Measurements from ENCODE around the gene LIFR.

LIFR gene

DNA sequence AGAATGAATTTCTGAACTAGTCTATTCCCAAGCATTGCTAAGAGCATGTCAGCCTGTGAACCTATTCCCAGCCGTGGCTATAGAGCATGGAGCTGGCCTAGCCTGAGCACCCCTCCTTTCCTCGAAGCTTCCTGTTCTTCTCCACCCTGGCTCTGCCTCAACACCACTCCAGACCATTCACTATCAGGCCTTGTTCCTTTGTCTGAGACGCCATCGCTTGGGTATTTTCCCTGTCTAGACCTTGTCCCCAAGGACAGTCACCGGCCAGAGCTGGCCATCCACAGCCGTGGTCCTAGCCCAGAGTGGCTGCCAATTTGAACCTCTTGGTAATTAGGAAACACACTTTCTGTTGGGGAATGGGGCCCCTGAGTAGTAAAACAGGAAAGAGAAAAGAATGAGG is 105.8 kb downstream of the LIFR start:
- H4K20me1 ChIP-seq (ENCODE audit: insufficient read depth): no peaks in the 10 kb centered on the region
- no peak overlapping the region for H3K27ac ChIP-seq
- H3K4me1 ChIP-seq (ENCODE audit: low read depth, poor library complexity, severe bottlenecking): peaks cover 21% of the 10 kb centered on the region
- H3K79me2 ChIP-seq (ENCODE audit: insufficient read depth, low read depth): no peaks in the 10 kb centered on the region
- TF ChIP-seq, protein P1, sequence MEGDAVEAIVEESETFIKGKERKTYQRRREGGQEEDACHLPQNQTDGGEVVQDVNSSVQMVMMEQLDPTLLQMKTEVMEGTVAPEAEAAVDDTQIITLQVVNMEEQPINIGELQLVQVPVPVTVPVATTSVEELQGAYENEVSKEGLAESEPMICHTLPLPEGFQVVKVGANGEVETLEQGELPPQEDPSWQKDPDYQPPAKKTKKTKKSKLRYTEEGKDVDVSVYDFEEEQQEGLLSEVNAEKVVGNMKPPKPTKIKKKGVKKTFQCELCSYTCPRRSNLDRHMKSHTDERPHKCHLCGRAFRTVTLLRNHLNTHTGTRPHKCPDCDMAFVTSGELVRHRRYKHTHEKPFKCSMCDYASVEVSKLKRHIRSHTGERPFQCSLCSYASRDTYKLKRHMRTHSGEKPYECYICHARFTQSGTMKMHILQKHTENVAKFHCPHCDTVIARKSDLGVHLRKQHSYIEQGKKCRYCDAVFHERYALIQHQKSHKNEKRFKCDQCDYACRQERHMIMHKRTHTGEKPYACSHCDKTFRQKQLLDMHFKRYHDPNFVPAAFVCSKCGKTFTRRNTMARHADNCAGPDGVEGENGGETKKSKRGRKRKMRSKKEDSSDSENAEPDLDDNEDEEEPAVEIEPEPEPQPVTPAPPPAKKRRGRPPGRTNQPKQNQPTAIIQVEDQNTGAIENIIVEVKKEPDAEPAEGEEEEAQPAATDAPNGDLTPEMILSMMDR (conservative IDR thresholded peaks at IDR 0.05; ENCODE audit: low read depth, low read length): no peak
- H2AFZ ChIP-seq (ENCODE audit: low read depth): no peak overlapping the region
- no peak overlapping the region for H3K4me3 ChIP-seq (IDR thresholded peaks at IDR 0.05; ENCODE audit: insufficient read depth, low read depth, low read length)
- H3K27me3 ChIP-seq (ENCODE audit: insufficient read depth, low read depth): peaks cover 50% of the 10 kb centered on the region
- no peak overlapping the region for H3K4me2 ChIP-seq
- H3K36me3 ChIP-seq (ENCODE audit: insufficient read depth): no peaks in the 10 kb centered on the region
- H3K9ac ChIP-seq: no peak overlapping the region

DNA sequence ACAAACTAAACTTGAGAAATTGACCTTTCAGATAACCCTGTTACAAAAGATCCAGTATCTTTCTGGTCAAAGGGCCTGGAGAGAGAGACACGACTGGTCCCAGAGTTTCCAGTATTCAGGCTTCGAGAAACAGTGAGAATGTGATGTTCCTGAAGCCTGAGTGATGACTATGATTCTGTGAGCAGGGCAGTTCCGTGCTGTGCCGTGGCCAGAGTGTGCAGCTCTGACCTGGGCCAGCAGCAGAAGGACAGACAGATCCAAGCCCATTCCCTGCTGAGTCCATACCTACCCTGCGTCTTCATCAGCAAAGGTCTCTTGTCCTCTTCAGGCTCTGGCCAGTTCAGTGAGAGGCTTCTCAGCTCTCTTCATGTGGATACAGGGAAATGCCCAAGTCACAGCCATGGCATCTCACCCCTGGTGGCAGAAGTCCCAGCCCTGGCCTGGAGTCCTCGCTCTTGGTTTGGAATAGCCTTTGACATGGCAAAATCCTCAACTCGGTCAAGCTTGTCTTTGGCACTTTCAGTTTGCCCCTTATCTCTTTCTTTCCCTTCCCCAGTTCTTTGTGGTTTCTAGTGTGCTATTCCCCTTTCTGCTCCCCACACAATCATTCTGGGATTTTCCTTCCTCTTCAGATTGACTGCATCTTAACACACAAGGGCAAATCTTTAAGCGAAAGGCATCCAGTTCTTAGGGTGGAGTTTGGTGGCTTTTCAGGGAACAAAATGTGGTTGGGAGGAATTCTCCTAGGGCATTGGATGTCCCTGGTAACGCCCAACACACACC is 107.7 kb downstream of the LIFR start:
- peaks cover 34% of the 10 kb centered on the region for H3K27me3 ChIP-seq (ENCODE audit: insufficient read depth, low read depth)
- H2AFZ ChIP-seq (ENCODE audit: low read depth): no peak overlapping the region
- H3K9ac ChIP-seq: no peak overlapping the region
- no peak overlapping the region for H3K27ac ChIP-seq
- peaks cover 13% of the 10 kb centered on the region for H3K4me1 ChIP-seq (ENCODE audit: low read depth, poor library complexity, severe bottlenecking)
- H4K20me1 ChIP-seq (ENCODE audit: insufficient read depth): no peaks in the 10 kb centered on the region
- H3K4me2 ChIP-seq: no peak overlapping the region
- TF ChIP-seq, protein P1 (conservative IDR thresholded peaks at IDR 0.05; ENCODE audit: low read depth, low read length): no peak
- H3K36me3 ChIP-seq (ENCODE audit: insufficient read depth): no peaks in the 10 kb centered on the region
- no peak overlapping the region for H3K4me3 ChIP-seq (IDR thresholded peaks at IDR 0.05; ENCODE audit: insufficient read depth, low read depth, low read length)
- no peaks in the 10 kb centered on the region for H3K79me2 ChIP-seq (ENCODE audit: insufficient read depth, low read depth)

DNA sequence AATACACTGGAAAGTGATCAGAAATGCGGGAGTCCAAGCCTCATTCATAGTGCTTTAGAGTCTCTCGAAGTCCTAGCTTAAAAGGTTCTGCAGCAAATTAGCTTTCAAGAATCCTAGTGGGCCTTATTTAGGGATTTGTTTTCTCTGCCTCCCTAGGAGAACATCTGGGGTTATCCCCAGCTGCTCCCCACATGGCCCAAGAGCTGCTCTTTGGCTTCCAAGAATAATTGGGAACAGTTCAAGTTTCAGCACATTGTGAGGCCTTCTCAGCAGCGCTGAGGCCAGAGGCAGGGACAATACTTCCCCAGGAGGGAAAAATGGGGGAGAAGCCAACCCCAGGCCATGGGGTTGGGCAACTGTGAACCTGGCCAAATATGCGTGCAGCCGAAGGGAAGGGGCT is 108.7 kb downstream of the LIFR start:
- Histone ChIP-seq H3K27me3 (ENCODE audit: insufficient read depth, low read depth) (peaks cover 31% of the 10 kb centered on the region), H3K4me3 (IDR thresholded peaks at IDR 0.05; ENCODE audit: insufficient read depth, low read depth, low read length) (no peak overlapping the region), H3K4me2 (no peak overlapping the region), H3K79me2 (ENCODE audit: insufficient read depth, low read depth) (no peaks in the 10 kb centered on the region), H2AFZ (ENCODE audit: low read depth) (no peak overlapping the region), H3K36me3 (ENCODE audit: insufficient read depth) (no peaks in the 10 kb centered on the region), H3K4me1 (ENCODE audit: low read depth, poor library complexity, severe bottlenecking) (peaks cover 3% of the 10 kb centered on the region), H4K20me1 (ENCODE audit: insufficient read depth) (no peaks in the 10 kb centered on the region), H3K9ac (no peak overlapping the region), H3K27ac (no peak overlapping the region)
- TF ChIP-seq, protein P1 (conservative IDR thresholded peaks at IDR 0.05; ENCODE audit: low read depth, low read length): no peak

DNA sequence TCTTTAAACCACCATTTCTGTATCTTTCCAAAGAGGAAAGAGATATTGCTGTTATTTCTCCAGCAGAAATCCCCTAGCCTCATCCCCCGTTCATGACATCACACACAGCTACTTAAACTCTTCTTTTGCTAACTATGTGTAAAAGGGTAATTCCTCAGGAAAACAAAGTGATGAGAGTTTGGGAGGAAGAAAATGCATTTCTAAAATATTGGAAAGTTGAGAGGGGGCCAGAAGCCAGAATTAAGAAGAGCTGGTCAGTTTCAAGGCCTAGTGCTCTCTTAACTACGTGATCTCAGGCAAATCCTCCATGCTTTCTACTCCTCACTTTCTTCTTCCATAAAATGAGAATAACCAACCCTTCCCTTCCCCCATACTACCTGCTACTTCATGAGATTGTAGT is 109.4 kb downstream of the LIFR start:
- Histone ChIP-seq H3K4me1 (ENCODE audit: low read depth, poor library complexity, severe bottlenecking) (no peaks in the 10 kb centered on the region), H3K9ac (no peak overlapping the region), H3K36me3 (ENCODE audit: insufficient read depth) (no peaks in the 10 kb centered on the region), H3K27ac (no peak overlapping the region), H3K4me2 (no peak overlapping the region), H4K20me1 (ENCODE audit: insufficient read depth) (no peaks in the 10 kb centered on the region), H3K4me3 (IDR thresholded peaks at IDR 0.05; ENCODE audit: insufficient read depth, low read depth, low read length) (no peak overlapping the region), H2AFZ (ENCODE audit: low read depth) (no peak overlapping the region), H3K27me3 (ENCODE audit: insufficient read depth, low read depth) (peaks cover 24% of the 10 kb centered on the region), H3K79me2 (ENCODE audit: insufficient read depth, low read depth) (no peaks in the 10 kb centered on the region)
- TF ChIP-seq, protein P1 (conservative IDR thresholded peaks at IDR 0.05; ENCODE audit: low read depth, low read length): no peak

All from KMS-11 (cell line).